Measurements from ENCODE around the gene GARIN5A. TPM values are rescaled to one million over a fixed set of nuclear protein-coding genes. Genes with fewer than 3 reads are reported as not detected.

The GARIN5A gene
- total RNA-seq, 4 donors from 2014 or later = 1.7 to 5.9 (median 3.3) TPM

- WGBS, 2 donors = 91 to 93% methylated on average over 21 to 22 of the region's 30 CpGs
- TF ChIP-seq POLR2A (IDR thresholded peaks at IDR 0.05) = no peak
- no peak for TF ChIP-seq CTCF (IDR thresholded peaks at IDR 0.05)
- DNase-seq (ENCODE audit: low spot score in 2 of 2) = no peak
- no peak overlapping the region for H3K4me3 ChIP-seq (ENCODE audit: low read depth, poor library complexity, severe bottlenecking)
- intact Hi-C loops (cut with DNase I; ENCODE audit: low total_unique reads) = no loop called here
Observed at GRCh38 chr19:50505856-50506611, 29.4 kb upstream of the GARIN5A start.

- no peak overlapping the region for H3K4me3 ChIP-seq (ENCODE audit: low read depth, poor library complexity, severe bottlenecking)
- 60 to 69% methylated on average over 25 of the region's 25 CpGs for WGBS, 2 donors
- no peak for DNase-seq (ENCODE audit: low spot score in 2 of 2)
- intact Hi-C loops (cut with DNase I; ENCODE audit: low total_unique reads) = no loop called here
- no peak for TF ChIP-seq POLR2A (IDR thresholded peaks at IDR 0.05)
- TF ChIP-seq CTCF (IDR thresholded peaks at IDR 0.05) = no peak
Observed at GRCh38 chr19:50501568-50502475, 25.2 kb upstream of the GARIN5A start.

GRCh38 chr19:50501186-50501567 is 24.5 kb upstream of the GARIN5A start:
- no peak for DNase-seq (ENCODE audit: low spot score in 2 of 2)
- intact Hi-C loops (cut with DNase I; ENCODE audit: low total_unique reads) = no loop called here
- TF ChIP-seq POLR2A (IDR thresholded peaks at IDR 0.05) = no peak
- no peak for TF ChIP-seq CTCF (IDR thresholded peaks at IDR 0.05)
- no peak overlapping the region for H3K4me3 ChIP-seq (ENCODE audit: low read depth, poor library complexity, severe bottlenecking)
- 55 to 63% methylated on average over 11 to 12 of the region's 12 CpGs for WGBS, 2 donors

GRCh38 chr19:50500753-50501151 is 24.1 kb upstream of the GARIN5A start:
- TF ChIP-seq CTCF (IDR thresholded peaks at IDR 0.05) (no peak), POLR2A (IDR thresholded peaks at IDR 0.05) (no peak)
- intact Hi-C loops (cut with DNase I; ENCODE audit: low total_unique reads) = no loop called here
- no peak for DNase-seq (ENCODE audit: low spot score in 2 of 2)
- 52 to 71% methylated on average over 7 to 10 of the region's 10 CpGs for WGBS, 2 donors
- H3K4me3 ChIP-seq (ENCODE audit: low read depth, poor library complexity, severe bottlenecking) = no peak overlapping the region

- no peak overlapping the region for H3K4me3 ChIP-seq (ENCODE audit: low read depth, poor library complexity, severe bottlenecking)
- intact Hi-C loops (cut with DNase I; ENCODE audit: low total_unique reads) = no loop called here
- TF ChIP-seq CTCF (IDR thresholded peaks at IDR 0.05) (no peak), POLR2A (IDR thresholded peaks at IDR 0.05) (no peak)
- 34 to 52% methylated on average over 23 to 27 of the region's 27 CpGs for WGBS, 2 donors
- DNase-seq (ENCODE audit: low spot score in 2 of 2) = no peak
Observed at GRCh38 chr19:50500060-50500752, 23.6 kb upstream of the GARIN5A start.
